Measurements from ENCODE around the gene HDAC4.

GRCh38 chr2:239097428-239097696, 303.5 kb downstream of the HDAC4 start:
- TF ChIP-seq CTCF (IDR thresholded peaks at IDR 0.05): no peak
- TF ChIP-seq EZH2 (IDR thresholded peaks at IDR 0.05; ENCODE audit: borderline replicate concordance, insufficient read depth, low read depth, low read length, poor library complexity, severe bottlenecking): no peak
